Mesenteric fat pad (tissue), 1 donor: ENCODE measurements around the gene OR4Q3. TPM values are rescaled to one million over a fixed set of nuclear protein-coding genes. Genes with fewer than 3 reads are reported as not detected.
"Not testable (repeated sequence)": the region's sequence is repeated elsewhere in the genome, so short reads cannot be mapped to it uniquely, and the experiment has no call there.

ENCODE experiments used
- DNase-seq: peaks from one replicate; pipeline ENCODE4 v3.0.0-alpha.2; 2020; ENCODE audit warnings: low spot score
- long read RNA-seq: library from polyadenylated mRNA; unstranded; transcript quantifications from one replicate; pipeline ENCODE4 v2.0.0, GENCODE V29; 2020
- total RNA-seq: library from RNA; stranded (reverse); fragmentation: NEBNext Ultra II Directional; extraction: Animal tissue kit (Norgen Biotek cat#: 25700); gene quantifications from one replicate; pipeline ENCODE4 v1.2.1, GENCODE V29; 2021
- donor health status: DM: yes; HTN: yes; CAD: no.

Gene OR4Q3
- total RNA-seq: not detected
- long read RNA-seq: 0 reads

DNA sequence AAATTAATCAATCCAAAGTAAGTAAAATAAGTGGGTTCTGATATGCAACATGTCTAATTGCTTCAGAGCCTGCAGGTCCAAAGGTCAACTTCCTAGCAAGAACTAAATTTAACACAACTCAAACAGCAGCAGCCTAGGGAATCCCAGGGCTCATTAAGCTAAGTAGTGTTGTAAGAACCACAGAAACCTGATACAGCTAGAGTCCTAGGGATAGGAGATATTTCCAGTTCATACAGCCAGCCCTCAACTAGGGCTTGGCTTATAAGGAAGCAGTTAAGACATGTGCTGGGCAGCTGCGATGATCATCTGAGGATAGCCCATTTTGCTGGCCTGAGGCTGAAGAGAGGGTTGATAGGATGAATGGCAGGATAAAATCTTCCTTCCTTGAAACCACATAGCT, at the start of gene OR4Q3:
Gene OR4Q3 (plus strand): TSS at position 316 of the 400 bp plus-strand sequence.
- DNase-seq: no peak

DNA sequence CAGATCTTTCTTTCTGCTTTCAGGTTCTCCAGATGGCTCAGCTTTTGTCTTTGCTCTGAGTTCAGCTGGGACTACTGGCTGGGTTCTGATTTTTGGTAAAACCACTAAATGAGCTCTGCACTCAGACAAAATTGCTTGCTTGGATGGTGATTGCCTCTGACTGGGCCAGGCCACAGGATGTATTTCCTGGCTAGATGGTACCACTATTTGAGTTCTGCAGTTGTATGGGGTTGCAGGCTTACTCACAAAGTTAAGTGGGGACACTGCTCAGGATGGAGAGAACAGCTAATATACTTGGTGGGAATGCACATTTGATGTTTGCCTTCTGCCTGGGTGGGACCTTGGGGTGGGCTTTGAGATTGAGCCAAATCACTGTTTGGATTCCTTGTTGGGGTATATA, 14.0 kb upstream of the OR4Q3 start:
- DNase-seq: no peak

DNA sequence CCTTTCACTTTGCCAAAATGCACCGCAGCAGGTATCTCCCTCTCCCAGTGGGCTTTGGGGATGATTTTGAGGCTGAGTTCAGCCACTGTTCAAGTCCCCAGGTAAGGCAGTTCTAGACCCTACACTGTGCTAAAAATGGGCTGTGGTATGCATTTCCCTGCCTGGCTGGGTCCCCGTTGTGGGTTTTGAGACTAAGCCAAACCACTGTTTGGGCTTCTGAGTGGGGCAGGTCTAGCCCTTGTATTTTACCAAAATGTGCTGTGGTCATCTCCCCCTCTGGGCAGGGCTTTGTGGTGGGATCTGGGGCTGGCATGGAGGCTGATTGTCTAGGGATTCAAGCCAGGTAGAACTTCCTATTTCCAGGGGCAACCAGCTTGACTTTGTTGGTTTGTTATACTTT, 13.6 kb upstream of the OR4Q3 start:
- DNase-seq: no peak

DNA sequence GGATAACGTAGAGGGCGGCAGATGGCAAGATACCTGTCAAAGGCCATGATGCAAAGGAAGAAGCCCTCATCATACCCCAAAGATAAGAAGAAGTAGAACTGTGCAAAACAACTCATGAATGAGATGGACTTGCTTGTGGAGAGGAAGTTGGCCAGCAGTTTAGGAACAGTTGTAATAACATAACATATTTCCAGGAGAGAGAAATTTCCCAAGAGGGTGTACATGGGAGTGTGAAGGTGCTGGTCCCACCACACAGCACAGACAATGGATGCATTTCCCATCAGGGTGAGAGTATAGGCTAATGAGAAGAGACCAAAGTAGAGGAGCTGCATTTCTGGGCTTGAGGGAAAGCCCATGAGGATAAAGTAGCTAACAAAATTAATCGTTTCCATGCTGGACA, 9.5 kb upstream of the OR4Q3 start:
- not testable (repeated sequence) for DNase-seq

DNA sequence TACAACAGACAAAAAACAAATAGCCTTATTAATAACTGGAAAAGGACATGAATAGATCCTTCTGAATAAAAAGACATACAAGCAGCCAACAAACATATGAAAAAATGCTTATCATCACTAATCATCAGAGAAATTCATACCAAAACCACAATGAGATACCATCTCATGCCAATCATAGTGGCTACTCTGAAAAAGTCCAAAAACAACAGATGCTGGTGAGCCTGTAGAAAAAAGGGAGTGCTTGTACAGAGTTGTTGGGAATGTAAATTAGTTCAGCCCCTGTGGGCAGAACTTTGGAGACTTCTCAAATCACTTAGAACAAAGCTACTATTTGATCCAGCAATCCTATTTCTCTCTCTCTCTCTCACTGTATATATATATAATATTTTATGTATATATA, 8.9 kb downstream of the OR4Q3 start:
- not testable (repeated sequence) for DNase-seq

DNA sequence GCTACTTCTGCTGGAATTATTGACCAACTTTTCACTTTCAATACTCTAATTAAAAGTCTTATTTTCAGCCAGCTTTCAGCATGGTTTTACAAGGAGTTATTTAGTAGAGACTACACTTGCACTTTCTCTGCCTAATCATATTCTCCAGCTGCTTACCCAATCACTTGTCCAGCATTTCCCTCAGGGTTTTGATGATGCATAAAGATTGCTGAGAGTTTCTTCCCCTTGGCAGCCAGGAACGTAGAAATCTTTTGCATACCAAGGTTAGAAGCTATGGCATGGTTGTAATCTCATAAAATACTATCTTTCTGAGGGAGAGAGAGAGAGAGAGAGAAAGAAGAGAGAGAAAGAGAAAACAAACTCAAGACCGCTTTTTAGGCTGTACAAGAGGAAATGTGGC, 10.8 kb downstream of the OR4Q3 start:
- DNase-seq: no peak

DNA sequence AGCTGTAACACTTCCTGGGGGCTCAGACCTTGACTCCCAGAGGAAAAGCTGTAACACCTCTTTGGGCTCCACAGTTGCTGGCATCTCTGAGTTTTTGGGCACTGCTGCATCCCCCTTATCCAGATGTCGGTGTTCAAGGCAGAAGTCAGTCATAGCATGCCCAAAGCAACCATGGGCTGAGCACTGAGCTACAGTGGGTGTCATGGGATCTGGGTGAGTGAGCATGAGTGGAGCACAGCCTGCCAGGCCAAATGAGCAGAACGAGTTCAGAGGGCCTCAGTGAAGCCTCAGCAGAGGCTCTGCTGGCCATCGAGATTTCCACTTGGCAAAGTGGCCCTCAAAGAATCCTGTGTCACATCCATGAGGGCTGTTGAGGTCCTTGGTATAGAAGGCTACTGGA, 28.1 kb downstream of the OR4Q3 start:
- not testable (repeated sequence) for DNase-seq

DNA sequence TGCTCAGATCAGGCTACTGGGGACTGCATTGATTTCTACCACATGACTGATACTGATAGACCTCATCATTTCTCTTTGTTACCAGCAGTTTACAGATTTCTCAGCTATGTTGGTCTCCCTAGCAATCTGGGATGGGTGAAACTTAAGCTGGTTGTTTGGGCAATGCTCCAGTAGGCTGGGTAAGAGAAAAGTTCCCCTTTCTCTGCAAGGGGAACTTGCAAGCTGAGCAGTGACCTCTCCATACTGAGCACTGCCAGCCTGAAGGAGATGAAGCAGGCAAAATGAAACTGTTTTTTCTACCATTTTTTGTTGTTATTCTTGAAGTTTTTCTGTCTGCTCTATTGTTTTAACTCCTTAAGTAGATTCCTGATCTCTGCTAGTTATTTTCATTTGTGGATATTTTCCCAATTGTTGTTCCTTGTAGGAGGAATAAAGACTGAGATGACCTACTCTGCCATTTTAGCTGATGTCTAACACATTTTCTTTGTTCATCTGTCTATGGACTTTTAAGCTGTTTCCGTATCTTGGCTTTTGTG, 28.6 kb downstream of the OR4Q3 start:
- no peak for DNase-seq

DNA sequence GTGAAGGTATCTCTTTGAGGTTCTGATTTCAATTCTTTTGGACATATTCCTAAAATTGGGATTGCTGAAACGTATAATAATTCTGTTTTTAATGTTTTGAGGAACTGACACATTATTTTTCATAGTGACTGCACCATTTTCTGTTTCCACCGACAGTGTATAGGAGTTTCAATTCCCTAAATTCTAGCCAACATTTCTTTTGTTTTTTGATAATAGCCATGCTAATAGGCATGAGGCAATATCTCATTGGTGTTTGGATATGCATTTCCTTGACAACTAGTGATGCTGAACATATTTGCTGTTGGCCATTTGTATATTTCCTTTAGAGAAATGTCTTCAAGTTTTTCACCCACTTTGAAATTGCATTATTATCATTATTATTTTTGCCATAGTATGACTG, 29.1 kb downstream of the OR4Q3 start:
- not testable (repeated sequence) for DNase-seq

DNA sequence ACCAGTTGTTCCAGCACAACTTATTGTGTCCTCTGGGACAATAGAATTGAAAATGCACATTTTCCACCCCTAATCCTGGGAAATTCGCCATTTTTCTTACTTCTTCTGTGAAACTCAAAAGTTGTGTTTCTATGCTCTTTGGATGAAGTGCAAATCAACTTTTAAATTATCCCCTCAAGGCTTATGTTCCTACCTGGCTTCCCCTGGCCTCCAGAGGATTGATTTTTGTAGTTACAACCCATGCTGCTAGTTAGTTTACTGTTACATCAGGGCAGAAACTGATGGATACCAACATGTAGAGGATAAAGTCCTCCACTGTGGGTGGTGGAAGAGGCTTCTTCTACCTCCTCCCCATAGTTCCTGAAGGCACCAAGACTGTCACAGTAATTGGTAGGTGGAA, 29.8 kb downstream of the OR4Q3 start, which contains the start of gene OR4M1:
Gene OR4M1 (plus strand): TSS at position 301 of the 400 bp plus-strand sequence. CDS start 6,819 bp downstream, outside the sequence.
- not testable (repeated sequence) for DNase-seq

DNA sequence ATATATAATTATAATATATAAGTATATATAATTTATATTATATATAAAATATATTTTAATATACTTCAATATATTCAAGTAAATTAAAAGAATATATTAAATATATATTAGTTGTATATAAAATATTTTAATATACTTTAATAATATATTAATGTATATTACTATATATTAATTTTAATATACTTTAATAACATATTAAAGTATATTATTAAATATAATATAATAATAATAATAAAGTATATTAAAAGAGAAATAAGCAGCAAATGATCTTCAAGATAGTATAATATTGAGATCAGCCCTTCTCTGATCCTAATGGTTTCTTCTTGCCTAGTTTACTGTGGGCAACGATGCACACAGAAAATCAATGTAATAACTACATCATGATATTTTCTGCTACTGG, 32.2 kb downstream of the OR4Q3 start:
- no peak for DNase-seq

DNA sequence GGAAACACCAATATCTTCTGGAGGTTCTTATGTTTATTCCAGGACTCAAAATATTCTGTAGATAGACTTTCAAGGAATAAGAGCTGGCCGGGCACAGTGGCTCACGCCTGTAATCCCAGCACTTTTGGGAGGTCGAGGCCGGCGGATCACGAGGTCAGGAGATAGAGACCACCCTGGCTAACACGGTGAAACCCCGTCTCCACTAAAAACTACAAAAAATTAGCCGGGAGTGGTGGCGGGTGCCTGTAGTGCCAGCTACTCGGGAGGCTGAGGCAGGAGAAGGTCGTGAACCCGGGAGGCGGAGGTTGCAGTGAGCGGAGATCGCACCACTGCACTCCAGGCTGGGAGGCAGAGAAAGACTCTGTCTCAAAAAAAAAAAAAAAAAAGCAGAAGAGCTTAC, 42.5 kb downstream of the OR4Q3 start:
- DNase-seq: not testable (repeated sequence)

DNA sequence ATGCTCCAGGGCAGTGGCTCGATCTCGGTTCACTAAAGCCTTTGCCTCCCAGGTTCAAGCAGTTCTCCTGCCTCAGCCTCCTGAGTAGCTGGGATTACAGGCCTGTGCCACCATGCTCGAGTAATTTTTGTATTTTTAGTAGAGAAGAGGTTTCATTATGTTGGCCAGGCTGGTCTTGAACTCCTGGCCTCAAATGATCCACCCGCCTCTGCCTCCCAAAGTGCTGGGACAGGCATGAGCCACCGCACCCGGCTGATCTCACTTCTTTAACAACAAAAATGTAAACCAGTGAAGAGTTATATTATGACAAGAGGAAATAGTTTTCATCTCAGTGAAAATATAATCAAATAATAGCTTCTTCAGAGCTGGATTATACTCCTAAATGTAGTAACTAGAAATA, 43.9 kb downstream of the OR4Q3 start:
- not testable (repeated sequence) for DNase-seq

DNA sequence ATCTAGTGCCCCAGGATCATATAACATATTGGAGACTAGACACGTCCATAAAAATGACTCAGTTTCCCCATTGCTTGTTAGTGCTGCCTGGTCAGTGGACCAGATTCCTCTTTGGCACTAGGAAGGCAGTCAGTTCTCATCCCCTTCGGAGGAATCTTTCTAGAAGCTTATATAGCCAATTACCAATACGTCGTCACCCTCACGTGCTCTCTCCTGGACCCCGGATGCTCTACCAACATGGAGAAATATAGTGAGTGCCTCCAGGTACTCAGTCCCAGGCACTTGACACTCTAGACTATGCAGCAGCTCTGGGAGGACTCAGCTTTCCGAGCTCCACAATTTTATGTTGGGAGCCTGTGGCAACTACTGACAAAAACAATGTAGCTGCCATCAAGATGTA, 44.8 kb downstream of the OR4Q3 start:
- not testable (repeated sequence) for DNase-seq

DNA sequence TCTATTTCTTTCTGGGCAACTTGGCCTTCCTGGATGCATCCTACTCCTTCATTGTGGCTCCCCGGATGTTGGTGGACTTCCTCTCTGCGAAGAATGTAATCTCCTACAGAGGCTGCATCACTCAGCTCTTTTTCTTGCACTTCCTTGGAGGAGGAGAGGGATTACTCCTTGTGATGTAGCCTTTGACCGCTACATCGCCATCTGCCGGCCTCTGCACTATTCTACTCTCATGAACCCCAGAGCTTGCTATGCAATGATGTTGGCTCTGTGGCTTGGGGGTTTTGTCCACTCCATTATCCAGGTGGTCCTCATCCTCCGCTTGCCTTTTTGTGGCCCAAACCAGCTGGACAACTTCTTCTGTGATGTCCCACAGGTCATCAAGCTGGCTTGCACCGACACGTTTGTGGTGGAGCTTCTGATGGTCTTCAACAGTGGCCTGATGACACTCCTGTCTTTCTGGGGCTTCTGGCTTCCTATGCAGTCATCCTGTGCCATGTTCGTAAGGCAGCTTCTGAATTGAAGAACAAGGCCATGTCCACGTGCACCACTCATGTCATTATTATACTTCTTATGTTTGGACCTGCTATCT, 53.2 kb downstream of the OR4Q3 start:
- not testable (repeated sequence) for DNase-seq

Other genes starting within 250 kb of the OR4Q3 start
- not detected for gene OR11H2, start 29.7 kb upstream of the OR4Q3 start, total RNA-seq
- gene OR4M1, start 29.9 kb downstream of the OR4Q3 start, total RNA-seq: not detected
- gene OR4N2, start 60.2 kb downstream of the OR4Q3 start, total RNA-seq: not detected
- not detected for gene OR4K2, start 131.6 kb downstream of the OR4Q3 start, total RNA-seq
- gene OR4K5, start 177.0 kb downstream of the OR4Q3 start, total RNA-seq: not detected
- not detected for gene OR4K1, start 187.3 kb downstream of the OR4Q3 start, total RNA-seq
- not detected for gene OR4K15, start 232.0 kb downstream of the OR4Q3 start, total RNA-seq